HL-60/S4 treated with phorbol 12-myristate 13-acetate at 8.2 ng/mL for 4 days and 3 days (cell line): Measurements from ENCODE around the gene INPP5B.
"Not testable (repeated sequence)": the region's sequence is repeated elsewhere in the genome, so short reads cannot be mapped to it uniquely, and the experiment has no call there.

Experiments
- in situ Hi-C: fragments of 300-500 bp; cut with MboI; formaldehyde crosslinking; loops from 2 replicates; pipeline ENCODE4 v1.15.0; 2022; ENCODE audit warnings: low sequenced_read_pairs

The INPP5B gene

GRCh38 chr1:37948166-37948565 is 1.3 kb upstream of the INPP5B start:
- in situ Hi-C loops, result no loop called here

- in situ Hi-C loops, result no loop called here
Measured at GRCh38 chr1:37947364-37947763, 511 bp upstream of the INPP5B start.

GRCh38 chr1:37945743-37946702 is 830 bp downstream of the INPP5B start:
- in situ Hi-C loops, result no loop called here

- in situ Hi-C loops, result no loop called here
Measured at GRCh38 chr1:37945251-37945650, 1.6 kb downstream of the INPP5B start.

- in situ Hi-C loops, result no loop called here
Measured at GRCh38 chr1:37944816-37945215, 2.0 kb downstream of the INPP5B start.

- in situ Hi-C loops, result no loop called here
Measured at GRCh38 chr1:37944086-37944763, 2.6 kb downstream of the INPP5B start.

GRCh38 chr1:37940299-37940947 is 6.4 kb downstream of the INPP5B start:
- in situ Hi-C loops, result no loop called here

- in situ Hi-C loops, result not testable (repeated sequence)
Measured at GRCh38 chr1:37936760-37937159, 10.1 kb downstream of the INPP5B start.

- in situ Hi-C loops, result no loop called here
Measured at GRCh38 chr1:37932759-37933158, 14.1 kb downstream of the INPP5B start.

- in situ Hi-C loops, result no loop called here
Measured at GRCh38 chr1:37931361-37932158, 15.3 kb downstream of the INPP5B start.

- in situ Hi-C loops, result no loop called here
Measured at GRCh38 chr1:37931102-37931360, 15.8 kb downstream of the INPP5B start.

- in situ Hi-C loops, result no loop called here
Measured at GRCh38 chr1:37930246-37931101, 16.4 kb downstream of the INPP5B start.

- in situ Hi-C loops, result no loop called here
Measured at GRCh38 chr1:37926038-37926924, 20.6 kb downstream of the INPP5B start.

- in situ Hi-C loops, result no loop called here
Measured at GRCh38 chr1:37925316-37925715, 21.5 kb downstream of the INPP5B start.

- in situ Hi-C loops, result no loop called here
Measured at GRCh38 chr1:37923551-37923889, 23.3 kb downstream of the INPP5B start.

- in situ Hi-C loops, result no loop called here
Measured at GRCh38 chr1:37922767-37923550, 23.9 kb downstream of the INPP5B start.

GRCh38 chr1:37919277-37919676 is 27.6 kb downstream of the INPP5B start:
- in situ Hi-C loops, result no loop called here

- in situ Hi-C loops, result no loop called here
Measured at GRCh38 chr1:37915476-37916093, 31.3 kb downstream of the INPP5B start.
